NCI-H2227 (cell line): ENCODE measurements around the gene HDDC2.

Experiments used
- DNase-seq: peaks from one replicate; lab custom pipeline; 2025; ENCODE audit not compliant: unreplicated experiment; lab: John Stamatoyannopoulos, UW

The HDDC2 gene

GRCh38 chr6:125245109-125245508, 56.7 kb downstream of the HDDC2 start:
- no peak for DNase-seq

- no peak for DNase-seq
Measured at GRCh38 chr6:125237764-125238163, 64.0 kb downstream of the HDDC2 start.

GRCh38 chr6:125236536-125237327, 65.0 kb downstream of the HDDC2 start:
- no peak for DNase-seq

- DNase-seq: no peak
Measured at GRCh38 chr6:125233202-125233601, 68.6 kb downstream of the HDDC2 start.

GRCh38 chr6:125232466-125232865, 69.3 kb downstream of the HDDC2 start:
- DNase-seq: no peak

GRCh38 chr6:125231574-125232343, 70.0 kb downstream of the HDDC2 start:
- no peak for DNase-seq

- DNase-seq: no peak
Measured at GRCh38 chr6:125231133-125231532, 70.6 kb downstream of the HDDC2 start.

- DNase-seq: no peak
Measured at GRCh38 chr6:125230674-125231073, 71.1 kb downstream of the HDDC2 start.

GRCh38 chr6:125228981-125229479, 72.7 kb downstream of the HDDC2 start:
- DNase-seq: no peak

GRCh38 chr6:125227244-125227643, 74.5 kb downstream of the HDDC2 start:
- no peak for DNase-seq
